Measurements from ENCODE around the gene MED20.

Gene MED20

GRCh38 chr6:41900861-41901260 is 20.1 kb downstream of the MED20 start:
- Histone ChIP-seq H3K4me3 (ENCODE audit: low read length) (no peak overlapping the region), H3K9me3 (ENCODE audit: control insufficient read depth, insufficient read depth, low read length) (no peaks in the 10 kb centered on the region), H3K27ac (ENCODE audit: low read length) (no peak overlapping the region), H3K4me1 (ENCODE audit: control insufficient read depth, insufficient read depth, low read length) (no peaks in the 10 kb centered on the region), H3K27me3 (ENCODE audit: control insufficient read depth, insufficient read depth, low read length) (no peaks in the 10 kb centered on the region), H3K36me3 (ENCODE audit: control insufficient read depth, insufficient read depth, low read length) (no peaks in the 10 kb centered on the region; the same call in 1 of the 2 replicates)
- DNase-seq (ENCODE audit: low read depth, low spot score): no peak
- WGBS (ENCODE audit: insufficient coverage, insufficient read length): no CpG with 5 or more reads among the region's 1 CpG

- WGBS (ENCODE audit: insufficient coverage, insufficient read length): no CpG with 5 or more reads among the region's 3 CpGs
- Histone ChIP-seq H3K27ac (ENCODE audit: low read length) (no peak overlapping the region), H3K9me3 (ENCODE audit: control insufficient read depth, insufficient read depth, low read length) (no peaks in the 10 kb centered on the region), H3K4me3 (ENCODE audit: low read length) (no peak overlapping the region; the same call in 1 of the 2 replicates), H3K27me3 (ENCODE audit: control insufficient read depth, insufficient read depth, low read length) (no peaks in the 10 kb centered on the region), H3K36me3 (ENCODE audit: control insufficient read depth, insufficient read depth, low read length) (no peaks in the 10 kb centered on the region), H3K4me1 (ENCODE audit: control insufficient read depth, insufficient read depth, low read length) (peaks cover 3% of the 10 kb centered on the region; the same call in 1 of the 2 replicates)
- no peak for DNase-seq (ENCODE audit: low read depth, low spot score)
Measured at GRCh38 chr6:41896281-41896680, 24.7 kb downstream of the MED20 start.

GRCh38 chr6:41895300-41896233 is 25.4 kb downstream of the MED20 start, which contains the start of gene USP49:
USP49 (minus strand) TSS chr6:41895375; CDS start chr6:41806983, 88,392 bp downstream.
- no CpG with 5 or more reads among the region's 55 CpGs for WGBS (ENCODE audit: insufficient coverage, insufficient read length)
- H3K4me3 ChIP-seq (ENCODE audit: low read length): peak within 1 kb of the TSS; percentile 76; the same call in 1 of the 2 replicates
- no peak within 1 kb of the TSS for H3K27ac ChIP-seq (ENCODE audit: low read length)
- H3K4me1 ChIP-seq (ENCODE audit: control insufficient read depth, insufficient read depth, low read length): peaks cover 3% of the 10 kb centered on the region; the same call in 1 of the 2 replicates
- H3K36me3 ChIP-seq (ENCODE audit: control insufficient read depth, insufficient read depth, low read length): no peaks in the 10 kb centered on the region
- no peaks in the 10 kb centered on the region for H3K9me3 ChIP-seq (ENCODE audit: control insufficient read depth, insufficient read depth, low read length)
- no peaks in the 10 kb centered on the region for H3K27me3 ChIP-seq (ENCODE audit: control insufficient read depth, insufficient read depth, low read length)
- DNase-seq (ENCODE audit: low read depth, low spot score): peak; percentile 67

- no peak for DNase-seq (ENCODE audit: low read depth, low spot score)
- Histone ChIP-seq H3K27ac (ENCODE audit: low read length) (no peak overlapping the region), H3K4me1 (ENCODE audit: control insufficient read depth, insufficient read depth, low read length) (peaks cover 3% of the 10 kb centered on the region; the same call in 1 of the 2 replicates), H3K9me3 (ENCODE audit: control insufficient read depth, insufficient read depth, low read length) (no peaks in the 10 kb centered on the region), H3K27me3 (ENCODE audit: control insufficient read depth, insufficient read depth, low read length) (no peaks in the 10 kb centered on the region), H3K36me3 (ENCODE audit: control insufficient read depth, insufficient read depth, low read length) (no peaks in the 10 kb centered on the region), H3K4me3 (ENCODE audit: low read length) (peak overlapping the region; percentile 76; the same call in 1 of the 2 replicates)
- WGBS (ENCODE audit: insufficient coverage, insufficient read length): 100% methylated on average over 2 of the region's 56 CpGs
Measured at GRCh38 chr6:41894366-41895299, 26.3 kb downstream of the MED20 start.

- Histone ChIP-seq H3K27ac (ENCODE audit: low read length) (no peak overlapping the region), H3K9me3 (ENCODE audit: control insufficient read depth, insufficient read depth, low read length) (no peaks in the 10 kb centered on the region), H3K4me1 (ENCODE audit: control insufficient read depth, insufficient read depth, low read length) (peaks cover 3% of the 10 kb centered on the region; the same call in 1 of the 2 replicates), H3K4me3 (ENCODE audit: low read length) (no peak overlapping the region), H3K36me3 (ENCODE audit: control insufficient read depth, insufficient read depth, low read length) (no peaks in the 10 kb centered on the region), H3K27me3 (ENCODE audit: control insufficient read depth, insufficient read depth, low read length) (no peaks in the 10 kb centered on the region)
- DNase-seq (ENCODE audit: low read depth, low spot score): no peak
- no CpG with 5 or more reads among the region's 4 CpGs for WGBS (ENCODE audit: insufficient coverage, insufficient read length)
Measured at GRCh38 chr6:41892921-41893564, 27.9 kb downstream of the MED20 start.

GRCh38 chr6:41887331-41887751 is 33.6 kb downstream of the MED20 start:
- Histone ChIP-seq H3K27ac (ENCODE audit: low read length) (no peak overlapping the region), H3K9me3 (ENCODE audit: control insufficient read depth, insufficient read depth, low read length) (no peaks in the 10 kb centered on the region), H3K4me1 (ENCODE audit: control insufficient read depth, insufficient read depth, low read length) (peaks cover 3% of the 10 kb centered on the region; the same call in 1 of the 2 replicates), H3K4me3 (ENCODE audit: low read length) (no peak overlapping the region), H3K36me3 (ENCODE audit: control insufficient read depth, insufficient read depth, low read length) (no peaks in the 10 kb centered on the region), H3K27me3 (ENCODE audit: control insufficient read depth, insufficient read depth, low read length) (no peaks in the 10 kb centered on the region)
- no CpG with 5 or more reads among the region's 4 CpGs for WGBS (ENCODE audit: insufficient coverage, insufficient read length)
- DNase-seq (ENCODE audit: low read depth, low spot score): no peak

GRCh38 chr6:41885930-41886329 is 35.0 kb downstream of the MED20 start:
- WGBS (ENCODE audit: insufficient coverage, insufficient read length): no CpG with 5 or more reads among the region's 1 CpG
- no peaks in the 10 kb centered on the region for H3K9me3 ChIP-seq (ENCODE audit: control insufficient read depth, insufficient read depth, low read length)
- H3K36me3 ChIP-seq (ENCODE audit: control insufficient read depth, insufficient read depth, low read length): no peaks in the 10 kb centered on the region
- no peak for DNase-seq (ENCODE audit: low read depth, low spot score)
- H3K4me3 ChIP-seq (ENCODE audit: low read length): no peak overlapping the region
- peaks cover 3% of the 10 kb centered on the region; the same call in 1 of the 2 replicates for H3K4me1 ChIP-seq (ENCODE audit: control insufficient read depth, insufficient read depth, low read length)
- H3K27ac ChIP-seq (ENCODE audit: low read length): no peak overlapping the region
- H3K27me3 ChIP-seq (ENCODE audit: control insufficient read depth, insufficient read depth, low read length): no peaks in the 10 kb centered on the region

GRCh38 chr6:41884957-41885356 is 36.0 kb downstream of the MED20 start:
- Histone ChIP-seq H3K36me3 (ENCODE audit: control insufficient read depth, insufficient read depth, low read length) (no peaks in the 10 kb centered on the region), H3K9me3 (ENCODE audit: control insufficient read depth, insufficient read depth, low read length) (no peaks in the 10 kb centered on the region), H3K27me3 (ENCODE audit: control insufficient read depth, insufficient read depth, low read length) (no peaks in the 10 kb centered on the region), H3K27ac (ENCODE audit: low read length) (no peak overlapping the region), H3K4me3 (ENCODE audit: low read length) (no peak overlapping the region), H3K4me1 (ENCODE audit: control insufficient read depth, insufficient read depth, low read length) (peaks cover 3% of the 10 kb centered on the region; the same call in 1 of the 2 replicates)
- 100% methylated on average over 1 of the region's 5 CpGs for WGBS (ENCODE audit: insufficient coverage, insufficient read length)
- no peak for DNase-seq (ENCODE audit: low read depth, low spot score)

GRCh38 chr6:41881506-41881905 is 39.4 kb downstream of the MED20 start:
- no peak overlapping the region for H3K4me3 ChIP-seq (ENCODE audit: low read length)
- no peaks in the 10 kb centered on the region for H3K36me3 ChIP-seq (ENCODE audit: control insufficient read depth, insufficient read depth, low read length)
- WGBS (ENCODE audit: insufficient coverage, insufficient read length): no CpG with 5 or more reads among the region's 1 CpG
- H3K27ac ChIP-seq (ENCODE audit: low read length): no peak overlapping the region
- no peak for DNase-seq (ENCODE audit: low read depth, low spot score)
- no peaks in the 10 kb centered on the region for H3K9me3 ChIP-seq (ENCODE audit: control insufficient read depth, insufficient read depth, low read length)
- H3K4me1 ChIP-seq (ENCODE audit: control insufficient read depth, insufficient read depth, low read length): no peaks in the 10 kb centered on the region
- no peaks in the 10 kb centered on the region for H3K27me3 ChIP-seq (ENCODE audit: control insufficient read depth, insufficient read depth, low read length)

All from iPS DF 6.9 (cell line).